HG02571 (cell line): ENCODE data around the gene SULT1C4.
"Not testable (repeated sequence)": the region's sequence is repeated elsewhere in the genome, so short reads cannot be mapped to it uniquely, and the experiment has no call there.

Experiments used
- ATAC-seq: cut with Tn5 transposase; IDR thresholded peaks from one replicate; pipeline ENCODE4 v1.9.1; 2021; ENCODE audit warnings: mild to moderate bottlenecking, moderate library complexity; ENCODE audit not compliant: unreplicated experiment

The SULT1C4 gene

GRCh38 chr2:108412995-108413710 is 35.4 kb downstream of the SULT1C4 start:
- ATAC-seq, result no peak

DNA sequence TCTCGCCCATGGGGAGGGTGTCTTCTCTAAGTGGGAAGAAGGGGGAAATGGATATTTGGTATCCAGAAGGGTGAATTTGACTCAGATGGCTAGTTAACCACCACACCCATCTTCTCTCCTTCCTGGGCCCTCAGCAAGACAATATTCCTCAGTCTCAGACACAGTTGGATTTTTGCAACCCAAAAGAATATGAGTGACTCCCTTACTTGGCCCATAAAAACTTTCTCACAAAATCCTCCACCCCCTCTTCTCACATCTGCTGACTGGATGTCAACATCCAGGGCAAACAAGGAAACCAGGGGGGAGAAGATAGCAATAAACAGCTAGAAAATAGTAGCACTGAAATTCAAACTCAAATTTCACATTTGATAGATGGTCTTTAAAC is 35.9 kb downstream of the SULT1C4 start:
- ATAC-seq, result no peak

GRCh38 chr2:108414256-108414876 is 36.6 kb downstream of the SULT1C4 start:
- ATAC-seq, result no peak

- no peak for ATAC-seq
These were observed 37.2 kb downstream of the SULT1C4 start for GRCh38 chr2:108414945-108415344.

- ATAC-seq, result no peak
These were observed 39.5 kb downstream of the SULT1C4 start for GRCh38 chr2:108417254-108417653.

DNA sequence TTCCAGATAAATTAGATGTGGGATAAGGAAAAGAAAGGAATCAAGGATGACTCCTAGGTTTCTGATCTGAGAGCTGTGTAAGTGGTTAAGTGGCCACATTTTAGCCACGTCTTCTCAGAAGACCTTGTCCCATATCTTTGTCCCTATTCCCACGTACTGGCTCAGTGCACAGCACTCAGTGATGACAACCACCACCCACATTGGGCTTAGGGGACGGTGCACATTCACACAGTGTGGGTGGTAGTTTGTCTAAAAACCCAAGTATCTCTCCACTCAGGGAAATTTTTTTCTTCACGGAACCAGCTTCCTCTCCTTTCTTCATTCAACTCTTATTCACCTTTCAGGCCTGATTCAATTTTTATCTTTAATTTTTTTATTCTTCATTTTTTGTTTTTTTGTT is 40.7 kb downstream of the SULT1C4 start:
- no peak for ATAC-seq

DNA sequence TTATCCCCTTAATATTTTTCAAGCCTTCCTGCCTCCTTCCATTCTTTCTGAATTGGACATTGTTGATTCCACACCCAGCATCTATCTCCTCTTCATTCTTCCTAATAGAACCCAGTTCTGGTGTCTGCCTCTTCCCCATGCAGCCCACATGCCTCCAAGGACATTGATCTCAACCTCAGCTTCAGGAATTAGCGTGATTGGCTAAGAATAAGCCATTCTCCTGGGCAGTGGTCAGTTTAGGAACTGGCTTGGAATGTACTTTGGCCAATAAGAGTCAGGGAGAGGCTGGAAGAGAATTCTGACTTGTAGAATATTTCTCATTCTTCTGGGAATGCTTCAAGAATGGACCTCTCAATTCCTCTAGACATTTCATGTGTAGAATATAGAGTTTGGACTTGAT is 45.3 kb downstream of the SULT1C4 start:
- no peak for ATAC-seq

DNA sequence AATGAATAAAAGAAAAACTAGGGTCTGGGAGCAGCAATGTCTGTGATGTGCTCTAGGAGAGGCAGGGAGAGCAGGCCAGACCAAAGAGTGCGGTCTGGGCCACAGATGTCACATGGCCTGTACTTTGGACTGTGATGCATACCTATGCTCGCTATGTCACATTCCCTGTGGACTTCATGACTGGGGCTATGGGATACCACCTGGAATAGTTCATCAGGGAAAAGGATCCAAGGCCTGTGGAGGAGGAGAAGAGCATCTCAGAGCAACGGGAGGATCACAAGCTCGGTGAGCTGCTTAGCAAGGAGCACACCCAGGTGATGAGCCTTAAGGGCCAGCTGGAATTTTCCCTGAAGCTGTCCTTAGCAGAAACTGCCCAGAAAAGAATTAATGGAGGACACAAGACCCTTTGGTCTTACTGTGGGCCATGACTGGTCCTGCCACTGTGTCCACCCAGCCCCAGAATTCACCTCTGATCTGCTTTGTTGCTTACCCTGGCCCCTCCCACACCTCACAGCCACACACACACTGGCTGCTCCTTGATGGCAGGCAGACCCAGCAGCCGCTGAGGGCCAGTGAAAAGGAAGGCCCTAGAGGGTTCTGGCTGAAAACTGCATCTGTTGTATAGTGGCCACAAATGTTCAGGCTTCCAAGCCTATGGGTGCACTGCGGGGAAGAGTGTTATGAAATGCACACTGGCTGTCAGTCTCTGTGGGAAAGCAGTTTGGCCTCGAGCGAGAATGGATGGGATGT is 45.9 kb downstream of the SULT1C4 start:
- ATAC-seq, result no peak

GRCh38 chr2:108428286-108429009 is 50.7 kb downstream of the SULT1C4 start:
- no peak for ATAC-seq

DNA sequence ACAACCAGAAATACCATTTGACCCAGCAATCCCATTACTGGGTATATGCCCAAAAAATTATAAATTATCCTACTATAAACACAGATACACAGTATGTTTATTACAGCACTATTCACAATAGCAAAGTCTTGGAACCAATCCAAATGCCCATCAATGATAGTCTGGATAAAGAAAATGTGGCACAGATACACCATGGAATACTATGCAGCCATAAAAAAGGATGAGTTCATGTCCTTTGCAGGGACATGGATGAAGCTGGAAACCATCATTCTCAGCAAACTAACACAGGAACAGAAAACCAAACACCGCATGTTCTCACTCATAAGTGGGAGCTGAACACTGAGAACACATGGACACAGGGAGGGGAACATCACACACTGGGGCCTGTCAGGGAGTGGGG is 57.8 kb downstream of the SULT1C4 start:
- ATAC-seq, result not testable (repeated sequence)

GRCh38 chr2:108436976-108437375 is 59.2 kb downstream of the SULT1C4 start:
- ATAC-seq, result no peak
